Heart left ventricle (tissue), 13 donors: ENCODE results near the gene ATG2B.

ENCODE experiments used
- POLR2A ChIP-seq, 2 donors: fragments of 450-650 bp; IDR thresholded peaks; one replicate each; pipeline ENCODE4 v1.6.1; 2017; ENCODE audit warnings: antibody characterized with exemption in 2 of 2, mild to moderate bottlenecking in 2 of 2, moderate library complexity in 2 of 2
- TF ChIP-seq, protein P1 (sequence below), 12 donors: fragments of 200-600 bp; sonication (generic) in 4 of 12; IDR thresholded peaks; one replicate each; pipeline versions ENCODE4 v1.5.0 to v1.8.0; 2018 to 2022; ENCODE audit warnings: antibody characterized with exemption in 12 of 12, mild to moderate bottlenecking in 5 of 12
- donor health status: ischemic (EF 13 %, LVEDD 7.1; RV severe dilation, severe dysfunction).
- donor health status: DM: no; HTN: yes; CAD: no.
- donor health status: DM: no; HTN: no; CAD: no.
- donor health status: ischemic (EF 25% LVEDD 6.9; RV normal size, moderate dysfunction).
- donor health status: ischemic (EF 25% LVEDD 5.7; RV mildly dilated, moderate dysfunction).
- donor health status: ischemic (EF 35%, LVEDD 5.7; RV mildly dilated, moderate dysfunction).
- donor health status: nonischemic (EF 11% LVEDD 7.7; RV severe dilation, severe dysfunction).
- donor health status: DM: yes; HTN: yes; CAD: no.
- donor health status: PGD.
- donor health status: ischemic (EF 29% LVEDD 5.4; RV normal size, mild dysfunction).
- donor health status: nonischemic (EF 23%, LVEDD 6.1; RV moderate dilation, normal function).

GRCh38 chr14:96363751-96364336, 703 bp upstream of the ATG2B start:
- TF ChIP-seq, protein P1, sequence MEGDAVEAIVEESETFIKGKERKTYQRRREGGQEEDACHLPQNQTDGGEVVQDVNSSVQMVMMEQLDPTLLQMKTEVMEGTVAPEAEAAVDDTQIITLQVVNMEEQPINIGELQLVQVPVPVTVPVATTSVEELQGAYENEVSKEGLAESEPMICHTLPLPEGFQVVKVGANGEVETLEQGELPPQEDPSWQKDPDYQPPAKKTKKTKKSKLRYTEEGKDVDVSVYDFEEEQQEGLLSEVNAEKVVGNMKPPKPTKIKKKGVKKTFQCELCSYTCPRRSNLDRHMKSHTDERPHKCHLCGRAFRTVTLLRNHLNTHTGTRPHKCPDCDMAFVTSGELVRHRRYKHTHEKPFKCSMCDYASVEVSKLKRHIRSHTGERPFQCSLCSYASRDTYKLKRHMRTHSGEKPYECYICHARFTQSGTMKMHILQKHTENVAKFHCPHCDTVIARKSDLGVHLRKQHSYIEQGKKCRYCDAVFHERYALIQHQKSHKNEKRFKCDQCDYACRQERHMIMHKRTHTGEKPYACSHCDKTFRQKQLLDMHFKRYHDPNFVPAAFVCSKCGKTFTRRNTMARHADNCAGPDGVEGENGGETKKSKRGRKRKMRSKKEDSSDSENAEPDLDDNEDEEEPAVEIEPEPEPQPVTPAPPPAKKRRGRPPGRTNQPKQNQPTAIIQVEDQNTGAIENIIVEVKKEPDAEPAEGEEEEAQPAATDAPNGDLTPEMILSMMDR (IDR thresholded peaks at IDR 0.05): no peak
- TF ChIP-seq POLR2A (IDR thresholded peaks at IDR 0.05): no peak
